IPS DF 19.7 (cell line): ENCODE data around the gene GCNT2.
A peak's percentile ranks its signal among the peaks of the same experiment; 100 is the strongest.
"Not testable (repeated sequence)": the region's sequence is repeated elsewhere in the genome, so short reads cannot be mapped to it uniquely, and the experiment has no call there.

Experiments
- DNase-seq: peaks from one replicate; pipeline ENCODE4 v3.0.0-alpha.2; 2013; ENCODE audit warnings: low read depth, low spot score

The GCNT2 gene

DNA sequence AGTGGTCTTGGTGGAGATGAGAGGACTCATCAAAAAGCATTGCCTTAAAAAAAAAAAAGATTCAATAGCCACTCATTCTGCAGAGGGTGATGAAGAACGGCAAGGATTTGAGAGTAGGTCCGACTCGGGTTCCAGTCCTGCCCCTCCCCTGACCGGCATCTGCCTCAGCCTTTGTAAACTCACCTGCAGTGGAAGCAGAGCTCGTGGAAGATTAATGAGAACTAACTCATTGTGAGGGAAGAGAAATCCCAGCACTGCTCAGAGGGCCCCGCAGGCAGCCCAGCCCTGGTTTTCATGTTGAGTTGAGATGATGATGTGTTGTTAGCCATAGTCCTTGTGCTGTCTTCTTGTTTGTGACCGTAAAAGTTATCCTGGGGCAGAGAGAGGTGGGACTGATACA, 59.4 kb downstream of the GCNT2 start:
- no peak for DNase-seq

DNA sequence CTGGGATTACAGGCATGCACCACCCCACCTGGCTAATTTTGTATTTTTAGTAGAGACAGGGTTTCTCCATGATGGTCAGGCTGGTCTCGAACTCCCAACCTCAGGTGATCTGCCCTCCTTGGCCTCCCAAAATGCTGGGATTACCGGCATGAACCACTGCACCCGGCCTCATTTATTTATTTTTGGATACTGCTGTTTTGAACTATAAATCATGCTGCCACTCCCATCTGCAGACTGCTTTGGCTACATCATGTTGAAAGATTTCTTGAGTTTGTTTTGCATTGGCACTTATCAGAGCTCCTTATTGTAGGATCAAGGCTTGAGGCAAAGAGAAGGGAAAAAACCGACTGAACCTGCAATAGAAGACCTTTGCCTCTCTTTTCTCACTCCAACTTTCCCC, 60.3 kb downstream of the GCNT2 start:
- DNase-seq, result not testable (repeated sequence)

DNA sequence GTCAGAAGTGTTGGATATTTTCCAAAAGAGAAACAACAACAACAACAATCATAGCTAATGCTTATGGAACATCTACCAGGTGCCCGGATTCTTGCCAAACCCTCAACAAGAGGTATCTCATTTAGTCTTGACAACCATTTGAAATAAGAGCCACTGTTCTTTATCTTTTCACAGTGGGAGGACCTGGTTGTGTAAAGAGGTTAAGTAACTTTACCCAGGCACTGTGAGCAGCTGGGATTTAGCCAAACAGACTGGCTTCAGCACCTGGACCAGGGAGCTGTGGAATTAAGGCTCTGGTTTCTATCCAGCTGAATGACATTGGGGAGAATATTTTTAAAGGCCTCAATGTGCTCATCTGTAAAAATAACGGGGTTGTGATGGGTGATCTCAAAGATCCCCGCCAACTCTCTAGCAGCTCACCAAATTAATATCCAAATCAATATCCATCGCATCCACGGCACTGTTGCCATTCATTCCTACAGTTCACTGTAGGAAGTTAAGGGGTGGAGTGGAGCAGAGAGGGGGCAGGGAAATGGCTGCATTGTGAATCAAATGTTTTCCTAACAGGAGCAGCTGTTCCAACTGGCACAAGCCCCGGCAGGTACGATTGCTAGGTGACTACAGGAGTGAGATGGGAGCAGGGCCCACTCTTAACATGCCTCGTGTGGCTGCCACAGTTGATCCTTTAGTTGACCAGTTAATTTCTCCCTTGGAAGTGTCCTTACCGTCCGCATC, 61.8 kb downstream of the GCNT2 start:
- DNase-seq, result peak; percentile 75

DNA sequence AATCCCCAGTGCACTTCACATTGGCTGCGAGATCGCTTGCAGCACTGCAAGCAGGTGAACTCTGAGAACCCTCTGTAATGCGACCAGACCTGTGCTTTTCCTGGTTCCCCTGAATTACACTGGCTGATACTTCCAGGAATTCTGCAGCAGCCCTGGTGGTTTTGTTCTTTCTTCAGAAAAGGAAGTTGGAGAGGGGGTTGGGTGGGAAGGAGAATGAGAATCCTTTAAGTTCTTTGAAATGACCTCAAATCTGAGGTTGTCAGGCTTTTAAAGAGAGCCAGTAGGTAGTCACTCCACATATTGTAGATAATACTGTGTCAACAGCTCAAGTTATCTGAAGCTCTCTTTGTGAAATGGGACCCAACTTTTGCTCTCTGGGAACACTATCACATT, 62.4 kb downstream of the GCNT2 start:
- DNase-seq, result no peak

DNA sequence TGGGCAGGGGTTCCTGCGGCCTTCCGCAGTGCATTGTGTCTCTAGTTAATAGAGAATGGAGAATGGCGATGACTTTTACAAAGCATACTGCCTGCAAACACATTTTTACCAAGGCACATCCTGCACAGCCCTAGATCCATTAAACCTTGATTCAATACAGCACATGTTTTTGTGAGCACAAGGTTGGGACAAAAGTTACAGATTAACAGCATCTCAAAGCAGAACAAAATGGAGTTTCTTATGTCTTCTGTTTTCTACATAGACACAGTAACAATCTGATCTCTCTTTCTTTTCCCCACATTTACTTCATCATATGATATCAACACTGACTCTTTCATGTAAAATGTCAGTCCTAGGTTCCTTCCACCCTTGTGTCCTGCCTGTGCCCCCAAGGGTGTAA, 63.5 kb downstream of the GCNT2 start:
- DNase-seq, result no peak

DNA sequence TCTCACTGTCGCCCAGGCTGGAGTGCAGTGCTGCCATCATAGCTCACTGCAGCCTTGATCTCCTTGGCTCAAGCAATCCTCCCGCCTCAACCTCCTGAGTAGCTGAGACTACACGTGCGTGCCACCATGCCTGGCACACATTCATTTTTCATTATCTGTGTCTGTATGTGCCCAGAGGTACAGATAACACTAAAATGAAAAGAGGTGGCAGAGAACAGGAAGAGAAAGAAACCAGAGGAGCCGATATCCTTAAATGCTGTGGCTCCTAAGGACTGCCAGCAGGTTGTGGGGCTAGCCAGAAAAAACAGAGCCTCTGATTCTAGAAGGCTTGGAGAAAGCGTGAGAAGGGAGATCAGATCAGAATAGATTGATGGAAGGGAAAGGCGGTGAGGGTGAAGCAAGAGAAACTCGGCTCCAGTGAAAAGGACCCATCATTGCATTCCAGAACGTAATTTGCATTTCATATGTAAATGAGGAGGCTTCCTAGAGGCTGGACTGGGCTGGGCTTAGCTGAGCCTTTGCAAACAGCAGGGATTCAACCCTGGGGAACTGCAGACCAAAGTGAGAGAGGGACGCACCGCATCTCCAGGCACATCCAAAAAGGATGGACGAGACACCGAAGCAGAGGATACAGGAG, 64.2 kb downstream of the GCNT2 start:
- DNase-seq, result peak; percentile 90

DNA sequence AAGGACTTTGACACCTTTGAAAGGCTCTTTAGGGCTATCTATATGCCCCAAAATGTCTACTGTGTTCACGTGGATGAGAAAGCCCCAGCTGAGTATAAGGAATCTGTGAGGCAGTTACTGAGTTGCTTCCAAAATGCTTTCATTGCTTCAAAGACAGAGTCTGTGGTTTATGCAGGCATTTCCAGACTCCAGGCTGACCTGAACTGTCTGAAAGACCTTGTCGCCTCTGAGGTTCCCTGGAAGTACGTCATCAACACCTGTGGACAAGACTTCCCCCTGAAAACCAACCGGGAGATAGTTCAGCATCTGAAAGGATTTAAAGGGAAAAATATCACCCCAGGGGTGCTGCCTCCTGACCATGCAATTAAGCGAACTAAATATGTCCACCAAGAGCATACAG, 65.2 kb downstream of the GCNT2 start:
- no peak for DNase-seq

DNA sequence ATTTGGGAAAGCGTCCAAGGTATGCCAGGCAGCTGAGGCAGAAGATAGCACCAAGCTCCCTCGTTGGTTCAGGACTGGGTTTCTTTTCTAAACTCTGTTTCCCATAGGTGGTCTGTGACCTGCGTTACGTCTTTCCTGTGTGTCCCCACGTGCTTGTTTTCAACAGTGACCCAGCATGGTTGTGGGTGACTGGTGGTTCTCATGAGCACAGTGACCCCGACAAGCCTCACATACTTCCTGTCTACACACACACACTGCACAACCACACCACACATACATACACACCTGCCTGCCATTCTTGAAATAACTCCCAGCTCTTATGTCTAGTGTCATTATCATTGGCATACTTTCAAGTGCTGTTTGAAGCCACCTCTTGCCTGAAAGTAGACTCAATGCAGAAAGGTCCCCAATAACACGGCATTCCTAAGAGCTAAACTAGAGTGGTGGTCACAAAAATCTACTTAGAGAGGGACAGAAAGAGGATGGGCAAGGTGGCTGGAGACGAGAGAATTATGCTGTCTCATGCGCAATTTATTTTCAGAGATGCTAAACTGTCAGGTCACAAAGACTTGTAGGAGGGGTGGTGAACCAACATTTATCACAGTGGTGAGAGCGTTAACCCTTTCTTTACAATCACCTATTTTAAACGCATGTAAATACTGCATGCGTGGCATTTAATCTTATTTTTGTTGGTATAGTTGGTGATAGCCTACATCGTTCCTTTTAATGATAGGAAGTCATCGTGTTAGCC, 66.7 kb downstream of the GCNT2 start:
- DNase-seq, result no peak

DNA sequence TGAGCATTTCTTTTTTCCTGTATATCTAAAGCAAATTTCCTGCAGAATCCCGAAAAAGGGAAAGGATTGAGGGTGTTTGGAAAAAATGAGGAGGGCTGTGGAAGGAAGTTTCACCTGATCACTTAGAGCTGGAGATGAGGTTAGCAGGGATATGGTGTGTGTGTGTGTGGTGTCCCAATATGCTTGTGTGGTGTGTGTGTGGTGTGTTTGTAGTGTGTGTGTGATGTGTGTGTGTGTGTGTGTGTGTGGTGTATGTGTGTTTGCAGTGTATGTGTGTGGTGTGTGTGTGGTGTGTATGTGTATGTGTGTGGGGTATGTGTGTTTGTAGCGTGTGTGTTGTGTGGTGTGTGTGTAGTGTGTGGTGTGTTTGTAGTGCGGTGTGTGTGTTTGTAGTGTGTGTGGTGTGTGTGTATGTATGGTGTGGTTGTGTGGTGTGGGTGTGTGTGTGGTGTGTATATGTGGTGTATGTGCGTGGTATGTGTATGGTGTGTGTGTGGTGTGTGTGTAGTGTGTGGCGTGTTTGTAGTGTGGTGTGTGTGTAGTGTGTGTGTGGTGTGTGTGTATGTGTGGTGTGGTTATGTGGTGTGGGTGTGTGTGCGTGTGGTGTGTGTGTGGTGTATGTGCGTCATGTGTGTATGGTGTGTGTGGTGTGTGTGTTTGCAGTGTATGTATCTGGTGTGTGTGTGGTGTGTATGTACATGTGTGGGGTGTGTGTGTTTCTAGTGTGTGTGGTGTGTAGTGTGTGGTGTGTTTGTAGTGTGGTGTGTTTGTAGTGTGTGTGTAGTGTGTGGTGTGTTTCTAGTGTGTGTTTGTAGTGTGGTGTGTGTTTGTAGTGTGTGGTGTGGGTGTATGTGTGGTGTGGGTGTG, 67.6 kb downstream of the GCNT2 start:
- no peak for DNase-seq

DNA sequence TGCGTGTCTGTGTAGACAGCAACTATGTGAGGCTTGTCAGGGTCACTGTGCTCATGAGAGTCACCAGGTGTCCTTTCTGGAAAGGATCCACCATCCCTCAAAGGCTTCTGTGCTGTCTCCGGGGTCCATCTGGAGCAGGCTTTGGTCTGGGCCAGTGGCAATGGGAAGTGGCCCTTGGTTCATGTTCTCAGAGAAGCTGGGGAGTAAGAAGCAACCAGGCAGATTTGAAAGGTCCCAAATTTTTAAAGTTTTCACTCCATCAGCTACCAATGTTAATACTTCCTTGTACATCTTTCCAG, 68.2 kb downstream of the GCNT2 start:
- DNase-seq, result no peak

DNA sequence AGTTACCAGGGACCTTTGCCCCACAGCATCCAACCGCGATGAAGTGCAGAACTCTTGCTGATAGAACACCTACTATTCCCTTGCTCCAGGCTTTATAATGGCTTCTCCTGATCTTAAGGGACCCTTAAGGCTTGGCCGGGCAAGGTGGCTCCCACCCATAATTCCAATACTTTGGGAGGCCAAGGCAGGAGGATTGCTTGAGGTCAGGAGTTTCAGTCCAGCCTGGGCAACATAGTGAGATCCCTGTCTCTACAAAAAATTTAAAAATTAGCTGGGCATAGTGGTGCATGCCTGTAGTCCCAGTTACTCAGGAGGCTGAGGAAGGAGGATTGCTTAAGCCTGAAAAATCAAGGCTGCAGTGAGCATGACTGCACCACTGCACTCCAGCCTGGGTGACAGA, 68.8 kb downstream of the GCNT2 start:
- no peak for DNase-seq

DNA sequence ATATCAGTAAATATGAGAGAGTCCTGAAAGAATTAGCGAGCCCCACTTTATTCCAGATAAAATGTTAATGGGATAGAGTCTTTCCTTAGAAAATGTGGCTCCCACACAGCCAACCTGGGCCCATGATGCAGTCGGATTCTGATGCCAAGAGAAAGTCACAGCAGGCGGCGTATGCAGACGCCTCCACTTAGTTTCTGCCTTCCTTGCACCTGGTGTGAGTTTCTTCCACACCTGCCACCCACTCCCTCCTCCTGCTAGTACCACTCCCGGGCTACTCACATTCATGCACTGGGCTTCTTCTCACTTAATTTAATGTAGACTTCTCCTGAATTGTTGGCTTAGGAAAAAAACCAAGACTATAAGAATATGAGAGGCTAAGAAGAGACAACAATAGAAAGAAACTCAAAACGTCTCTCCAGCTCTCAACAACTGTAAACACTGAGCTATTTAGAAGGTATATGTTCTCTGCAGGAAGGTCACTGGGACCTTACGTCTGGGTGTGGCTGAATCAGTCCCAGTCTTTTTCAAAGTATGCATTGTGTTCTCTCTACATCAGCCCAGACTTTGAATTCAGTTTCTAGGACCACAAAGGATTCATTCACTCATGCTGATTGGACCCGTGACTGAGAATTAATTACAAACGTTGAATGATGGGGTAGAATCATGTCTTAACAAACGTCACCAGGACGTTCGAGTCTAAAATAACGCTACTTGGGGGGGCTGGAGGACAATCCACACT, 70.4 kb downstream of the GCNT2 start:
- DNase-seq, result no peak

DNA sequence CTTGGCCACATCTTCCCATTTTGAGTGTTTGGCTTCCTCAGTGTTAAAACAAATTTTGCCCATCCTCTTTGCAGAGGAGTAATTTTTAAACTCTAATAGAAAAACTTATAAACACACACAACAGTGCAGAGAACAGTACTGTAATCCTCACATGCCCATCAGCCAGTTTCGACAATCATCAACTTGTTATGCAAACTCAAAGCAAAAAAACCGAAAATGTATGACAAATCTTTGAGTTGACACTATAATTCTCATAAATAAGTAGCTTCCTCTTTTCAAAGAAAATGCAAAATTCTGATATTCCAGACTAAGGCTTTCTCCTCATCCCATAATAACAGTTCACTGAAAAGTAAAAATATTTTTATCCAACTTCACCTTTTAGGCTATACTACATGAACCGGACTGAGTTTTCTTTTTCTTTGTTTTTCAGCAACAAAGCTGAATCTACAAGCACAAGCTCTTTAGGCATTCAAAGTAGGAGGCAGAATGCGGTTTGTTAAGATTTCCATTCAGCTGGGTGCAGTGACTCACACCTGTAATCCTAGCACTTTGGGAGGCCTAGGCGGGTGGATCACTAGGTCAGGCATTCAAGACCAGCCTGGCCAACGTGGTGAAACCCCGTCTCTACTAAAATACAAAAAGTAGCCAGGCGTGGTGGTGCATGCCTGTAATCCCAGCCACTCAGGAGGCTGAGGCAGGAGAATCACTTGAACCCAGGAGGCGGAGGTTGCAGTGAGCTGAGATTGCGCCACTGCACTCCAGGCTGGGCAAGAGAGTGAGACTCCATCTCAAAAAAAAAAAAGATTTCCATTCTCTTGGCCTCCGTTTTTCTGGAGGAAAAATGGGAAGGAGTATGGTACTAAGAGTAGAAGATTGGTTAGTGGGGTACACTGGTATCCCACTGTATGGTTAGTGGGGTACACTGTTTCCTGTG, 74.8 kb downstream of the GCNT2 start:
- DNase-seq, result no peak

DNA sequence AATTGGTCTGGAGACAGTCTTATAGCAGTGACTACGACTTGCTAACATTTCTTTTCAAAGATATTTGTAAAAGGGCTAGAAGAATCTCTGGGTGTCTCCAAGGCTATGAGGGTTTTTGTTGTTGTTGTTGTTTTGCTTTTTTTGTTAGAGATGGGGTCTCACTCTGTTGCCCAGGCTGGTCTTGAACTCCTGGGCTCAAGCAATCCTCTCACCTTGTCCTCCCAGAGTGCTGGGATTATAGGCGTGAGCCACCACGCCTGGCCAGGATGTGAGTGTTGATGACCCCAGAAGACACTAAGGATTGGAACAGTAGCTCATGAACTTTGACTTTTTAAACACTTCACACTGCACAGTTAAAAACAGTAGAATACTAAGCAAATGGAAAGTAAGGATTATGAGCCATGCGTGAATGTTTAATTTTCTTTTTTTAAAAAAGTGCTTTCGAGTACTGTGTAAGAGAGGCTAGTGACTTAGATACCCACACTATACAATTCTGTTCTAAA, 76.4 kb downstream of the GCNT2 start:
- DNase-seq, result no peak

DNA sequence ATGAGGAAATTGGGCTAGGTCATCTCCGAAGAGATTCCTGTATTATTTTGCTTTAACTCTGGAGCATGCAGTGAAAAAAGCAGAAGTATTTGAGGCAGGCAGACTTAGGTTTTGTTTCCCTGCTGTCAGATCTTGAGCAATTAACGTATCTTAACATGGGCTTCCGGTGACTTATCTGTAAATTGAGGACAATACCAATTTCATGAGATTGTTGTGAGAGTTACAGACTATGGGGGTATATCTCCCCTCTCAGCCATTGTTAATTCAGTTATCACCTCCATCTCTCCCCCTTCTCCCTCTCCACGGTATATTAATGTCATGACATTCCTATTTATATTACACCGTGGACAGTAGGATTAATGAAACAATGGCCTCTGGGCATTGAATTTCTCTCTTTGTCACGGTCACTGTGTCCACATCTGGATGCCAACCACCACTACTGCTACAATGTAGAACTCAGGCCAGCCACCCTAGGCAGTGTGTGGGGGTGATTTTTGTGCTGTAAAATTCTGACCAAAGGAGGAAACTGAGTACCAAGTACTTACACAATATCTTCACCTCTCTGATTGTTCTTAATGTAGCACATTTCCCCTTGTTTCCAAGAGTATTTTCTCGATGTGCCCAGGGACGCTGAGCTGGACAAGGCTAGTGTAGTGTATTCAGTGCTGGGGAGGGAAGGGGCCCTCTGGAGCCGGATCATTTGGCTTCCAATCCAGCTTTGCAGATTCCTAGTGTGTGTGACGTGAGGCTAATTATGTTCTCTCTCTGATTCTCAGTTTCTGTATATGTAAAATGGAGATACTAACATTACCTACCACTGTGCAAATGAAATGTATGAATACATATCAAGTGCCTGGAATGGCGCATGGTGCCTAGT, 77.2 kb downstream of the GCNT2 start:
- no peak for DNase-seq

DNA sequence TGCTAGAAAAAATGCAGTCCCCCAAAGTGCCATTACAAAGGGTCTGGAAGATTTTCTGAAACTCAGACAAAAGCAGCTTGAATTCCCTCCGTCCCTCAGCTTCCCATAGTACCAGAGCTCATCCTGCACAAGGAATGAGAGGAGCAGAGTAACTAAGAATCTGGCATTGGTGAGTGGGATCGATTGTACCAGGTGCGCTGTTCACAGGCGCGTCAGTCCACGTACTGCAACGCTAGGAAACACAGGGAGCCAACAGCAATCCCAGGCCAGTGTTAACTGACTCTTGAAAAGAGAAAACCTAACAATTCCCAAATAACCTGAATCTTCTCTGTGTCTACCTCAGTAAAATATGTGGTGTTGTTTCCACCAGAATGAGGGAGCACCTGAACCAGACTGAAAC, 77.9 kb downstream of the GCNT2 start:
- no peak for DNase-seq

DNA sequence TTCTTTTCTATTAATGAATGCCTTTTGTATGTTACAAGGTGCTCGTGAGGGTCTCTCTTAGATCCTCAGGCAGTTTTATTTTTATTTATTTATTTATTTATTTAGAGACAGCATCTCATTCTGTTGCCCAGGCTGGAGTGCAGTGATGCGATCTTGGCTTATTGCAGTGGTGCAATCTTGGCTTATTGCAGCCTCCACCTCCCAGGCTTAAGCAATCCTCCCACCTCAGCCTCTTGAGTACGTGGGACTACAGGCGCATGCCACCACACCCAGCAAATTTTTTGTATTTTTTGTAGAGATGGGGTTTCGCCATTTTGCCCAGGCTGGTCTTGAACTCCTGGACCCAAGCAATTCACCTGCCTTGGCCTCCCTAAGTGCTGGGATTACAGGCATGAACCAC, 79.5 kb downstream of the GCNT2 start:
- DNase-seq, result not testable (repeated sequence)

DNA sequence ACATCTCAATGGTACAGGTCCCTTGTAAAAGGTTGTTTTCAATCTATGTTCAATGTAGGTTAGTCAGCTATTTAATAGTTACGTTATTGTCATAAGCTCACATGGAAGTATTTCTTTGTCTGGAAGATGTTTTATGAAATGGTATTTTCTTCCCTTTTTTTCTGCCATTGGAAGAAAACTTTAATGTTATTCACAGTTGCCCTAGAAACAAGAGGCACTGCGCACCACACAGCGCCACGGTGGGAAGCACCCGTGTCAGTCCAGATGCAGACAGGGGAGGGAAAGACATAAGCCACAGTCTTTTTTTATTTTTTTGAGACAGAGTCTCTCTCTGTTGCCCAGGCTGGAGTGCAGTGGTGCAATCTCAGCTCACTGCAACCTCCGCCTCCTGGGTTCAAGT, 82.1 kb downstream of the GCNT2 start:
- no peak for DNase-seq

DNA sequence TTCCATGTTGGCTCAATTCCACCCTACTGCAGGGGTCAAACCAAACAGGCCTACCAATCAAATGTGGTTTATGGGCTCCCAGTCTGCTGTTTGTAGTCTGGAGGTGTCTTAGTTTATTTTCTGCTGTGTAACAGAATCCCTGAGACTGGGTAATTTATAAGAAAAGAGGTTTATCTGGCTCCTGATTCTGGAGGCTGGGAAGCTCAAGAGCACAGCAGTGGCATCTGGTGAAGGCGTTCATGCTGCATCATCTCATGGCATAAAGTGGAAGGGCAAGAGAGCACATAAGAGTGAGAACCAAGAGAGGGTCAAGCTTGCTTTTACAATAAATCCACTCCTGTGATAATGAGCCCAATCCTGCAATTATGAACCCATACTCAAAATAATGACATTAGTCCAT, 87.9 kb downstream of the GCNT2 start:
- no peak for DNase-seq
